ENCODE results near the gene HNF1A.

Gene HNF1A

DNA sequence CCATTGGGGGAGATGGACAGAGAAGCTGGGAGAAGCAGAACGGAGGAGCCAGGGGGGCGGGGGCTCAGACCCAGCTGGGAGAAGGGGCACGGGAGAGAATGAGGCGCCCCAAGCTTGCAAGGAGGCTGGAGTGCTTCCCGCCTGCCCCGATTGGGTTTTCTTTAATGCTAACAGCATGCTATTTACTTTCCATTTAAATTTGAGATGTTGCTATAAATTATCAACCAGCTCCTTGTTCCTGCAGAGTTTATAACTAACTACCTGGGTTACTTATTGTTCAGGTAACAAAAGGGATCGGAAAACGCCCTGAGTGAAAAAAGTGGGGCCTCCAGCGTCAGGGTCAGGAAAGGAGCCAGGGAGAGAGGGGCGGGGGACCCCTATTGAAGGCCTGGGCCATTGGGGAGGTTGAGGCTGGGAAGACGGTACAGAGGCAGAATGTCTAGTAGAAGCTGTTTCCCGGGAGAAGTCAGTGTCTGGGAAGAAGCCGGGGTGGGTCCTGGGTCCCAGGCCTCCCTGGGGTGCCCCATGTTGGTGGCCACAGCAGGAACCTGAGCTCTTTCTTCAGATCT, 2.5 kb downstream of the HNF1A start:
- H2AFZ ChIP-seq (ENCODE audit: low read depth, low read length), result no peak overlapping the region
- no peak overlapping the region for H3K4me2 ChIP-seq (ENCODE audit: low read length)

DNA sequence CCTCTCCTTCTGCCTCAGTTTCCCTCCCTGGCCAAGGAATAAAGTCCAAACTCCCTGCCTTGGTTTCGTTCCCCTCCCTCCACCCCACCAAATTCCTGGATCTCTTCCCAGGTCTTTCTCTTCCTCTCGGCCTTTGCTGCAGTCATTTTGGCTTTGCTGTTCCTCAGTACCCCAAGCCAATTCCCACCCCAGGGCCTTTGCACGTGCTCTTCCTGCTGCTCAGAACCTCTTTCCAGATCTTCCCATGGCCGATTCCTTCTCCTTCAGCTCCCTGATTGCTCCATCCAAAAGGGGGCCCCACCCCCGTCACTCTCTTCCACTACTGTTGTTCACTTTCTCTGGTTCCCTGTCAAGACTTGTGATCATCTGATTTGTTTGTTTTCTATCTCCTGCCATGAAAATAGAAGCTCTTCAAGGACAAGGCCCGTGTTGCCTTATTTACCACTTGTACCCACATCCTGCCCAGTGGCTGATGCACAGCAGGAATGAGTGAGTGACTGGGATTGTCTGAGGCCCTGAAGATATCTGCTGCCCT, 3.1 kb downstream of the HNF1A start:
- H3K79me2 ChIP-seq (ENCODE audit: low read length), result no peaks in the 10 kb centered on the region
- TF ChIP-seq, protein P1, sequence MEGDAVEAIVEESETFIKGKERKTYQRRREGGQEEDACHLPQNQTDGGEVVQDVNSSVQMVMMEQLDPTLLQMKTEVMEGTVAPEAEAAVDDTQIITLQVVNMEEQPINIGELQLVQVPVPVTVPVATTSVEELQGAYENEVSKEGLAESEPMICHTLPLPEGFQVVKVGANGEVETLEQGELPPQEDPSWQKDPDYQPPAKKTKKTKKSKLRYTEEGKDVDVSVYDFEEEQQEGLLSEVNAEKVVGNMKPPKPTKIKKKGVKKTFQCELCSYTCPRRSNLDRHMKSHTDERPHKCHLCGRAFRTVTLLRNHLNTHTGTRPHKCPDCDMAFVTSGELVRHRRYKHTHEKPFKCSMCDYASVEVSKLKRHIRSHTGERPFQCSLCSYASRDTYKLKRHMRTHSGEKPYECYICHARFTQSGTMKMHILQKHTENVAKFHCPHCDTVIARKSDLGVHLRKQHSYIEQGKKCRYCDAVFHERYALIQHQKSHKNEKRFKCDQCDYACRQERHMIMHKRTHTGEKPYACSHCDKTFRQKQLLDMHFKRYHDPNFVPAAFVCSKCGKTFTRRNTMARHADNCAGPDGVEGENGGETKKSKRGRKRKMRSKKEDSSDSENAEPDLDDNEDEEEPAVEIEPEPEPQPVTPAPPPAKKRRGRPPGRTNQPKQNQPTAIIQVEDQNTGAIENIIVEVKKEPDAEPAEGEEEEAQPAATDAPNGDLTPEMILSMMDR (IDR thresholded peaks at IDR 0.05; ENCODE audit: low read depth, low read length), result no peak
- TF ChIP-seq EZH2phosphoT487 (IDR thresholded peaks at IDR 0.05; ENCODE audit: low read depth), result no peak
- no peak overlapping the region for H2AFZ ChIP-seq (ENCODE audit: low read depth, low read length)
- H3K4me2 ChIP-seq (ENCODE audit: low read length), result no peak overlapping the region
- H3K4me3 ChIP-seq (ENCODE audit: low read length), result no peak overlapping the region
- no peaks in the 10 kb centered on the region for H3K36me3 ChIP-seq (replicated peaks; ENCODE audit: low read depth, low read length)
- no peaks in the 10 kb centered on the region for H3K27me3 ChIP-seq (ENCODE audit: low read depth, low read length)
- H3K4me1 ChIP-seq (ENCODE audit: low read length), result no peaks in the 10 kb centered on the region
- H3K27ac ChIP-seq (ENCODE audit: low read length), result no peak overlapping the region
- no peaks in the 10 kb centered on the region for H3K9me3 ChIP-seq (ENCODE audit: insufficient read depth, low read length)
- no peak overlapping the region for H3K9ac ChIP-seq (ENCODE audit: low read length)
- H4K20me1 ChIP-seq (ENCODE audit: insufficient read depth, low read length), result no peaks in the 10 kb centered on the region

More for the DNA sequence above, 2.5 kb downstream of the HNF1A start:
- TF ChIP-seq EZH2phosphoT487 (IDR thresholded peaks at IDR 0.05; ENCODE audit: low read depth), result no peak
- TF ChIP-seq, protein P1 (IDR thresholded peaks at IDR 0.05; ENCODE audit: low read depth, low read length), result no peak
- no peak overlapping the region for H3K27ac ChIP-seq (ENCODE audit: low read length)
- no peak overlapping the region for H3K4me3 ChIP-seq (ENCODE audit: low read length)
- H3K79me2 ChIP-seq (ENCODE audit: low read length), result no peaks in the 10 kb centered on the region
- H3K36me3 ChIP-seq (replicated peaks; ENCODE audit: low read depth, low read length), result no peaks in the 10 kb centered on the region
- no peaks in the 10 kb centered on the region for H3K27me3 ChIP-seq (ENCODE audit: low read depth, low read length)
- no peaks in the 10 kb centered on the region for H3K9me3 ChIP-seq (ENCODE audit: insufficient read depth, low read length)
- H4K20me1 ChIP-seq (ENCODE audit: insufficient read depth, low read length), result no peaks in the 10 kb centered on the region
- H3K9ac ChIP-seq (ENCODE audit: low read length), result no peak overlapping the region
- H3K4me1 ChIP-seq (ENCODE audit: low read length), result no peaks in the 10 kb centered on the region

GRCh38 chr12:120982659-120983058, 4.3 kb downstream of the HNF1A start:
- Histone ChIP-seq H3K27me3 (ENCODE audit: low read depth, low read length) (no peaks in the 10 kb centered on the region), H3K9me3 (ENCODE audit: insufficient read depth, low read length) (no peaks in the 10 kb centered on the region), H3K79me2 (ENCODE audit: low read length) (no peaks in the 10 kb centered on the region), H3K4me1 (ENCODE audit: low read length) (no peaks in the 10 kb centered on the region), H3K4me2 (ENCODE audit: low read length) (no peak overlapping the region), H3K27ac (ENCODE audit: low read length) (no peak overlapping the region), H3K9ac (ENCODE audit: low read length) (no peak overlapping the region), H3K4me3 (ENCODE audit: low read length) (no peak overlapping the region), H2AFZ (ENCODE audit: low read depth, low read length) (no peak overlapping the region), H3K36me3 (replicated peaks; ENCODE audit: low read depth, low read length) (no peaks in the 10 kb centered on the region), H4K20me1 (ENCODE audit: insufficient read depth, low read length) (no peaks in the 10 kb centered on the region)
- no peak for TF ChIP-seq EZH2phosphoT487 (IDR thresholded peaks at IDR 0.05; ENCODE audit: low read depth)
- TF ChIP-seq, protein P1 (IDR thresholded peaks at IDR 0.05; ENCODE audit: low read depth, low read length), result no peak

DNA sequence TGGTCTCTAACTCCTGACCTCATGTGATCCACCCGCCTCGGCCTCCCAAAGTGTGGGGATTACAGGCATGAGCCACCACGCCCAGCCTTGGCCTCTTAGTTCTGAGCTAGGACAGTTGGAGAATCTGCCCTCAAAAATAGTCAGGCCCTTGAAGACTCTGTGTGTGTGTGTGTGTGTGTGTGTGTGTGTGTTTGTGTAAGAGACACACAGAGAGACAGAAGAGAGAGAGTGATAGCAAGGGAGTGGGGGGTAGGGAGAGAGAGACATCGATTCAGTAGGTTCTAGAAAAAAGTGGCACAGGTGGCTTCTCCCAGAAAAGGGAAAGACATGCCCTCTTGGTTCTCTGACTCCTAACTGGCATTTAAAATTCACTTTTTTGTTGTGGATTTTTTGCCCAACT, 5.4 kb downstream of the HNF1A start:
- Histone ChIP-seq H3K36me3 (replicated peaks; ENCODE audit: low read depth, low read length) (no peaks in the 10 kb centered on the region), H3K4me1 (ENCODE audit: low read length) (no peaks in the 10 kb centered on the region), H2AFZ (ENCODE audit: low read depth, low read length) (no peak overlapping the region)

More for the DNA sequence above, 5.4 kb downstream of the HNF1A start:
- H3K79me2 ChIP-seq (ENCODE audit: low read length), result no peaks in the 10 kb centered on the region
- H3K9ac ChIP-seq (ENCODE audit: low read length), result no peak overlapping the region
- no peak for TF ChIP-seq EZH2phosphoT487 (IDR thresholded peaks at IDR 0.05; ENCODE audit: low read depth)
- TF ChIP-seq, protein P1 (IDR thresholded peaks at IDR 0.05; ENCODE audit: low read depth, low read length), result no peak
- no peaks in the 10 kb centered on the region for H3K9me3 ChIP-seq (ENCODE audit: insufficient read depth, low read length)
- H3K4me3 ChIP-seq (ENCODE audit: low read length), result no peak overlapping the region
- H3K27ac ChIP-seq (ENCODE audit: low read length), result no peak overlapping the region
- no peaks in the 10 kb centered on the region for H4K20me1 ChIP-seq (ENCODE audit: insufficient read depth, low read length)
- no peak overlapping the region for H3K4me2 ChIP-seq (ENCODE audit: low read length)
- H3K27me3 ChIP-seq (ENCODE audit: low read depth, low read length), result no peaks in the 10 kb centered on the region

Measured in OCI-LY3 (cell line).